ENCODE results near the gene MEIS1. TPM values are rescaled to one million over a fixed set of nuclear protein-coding genes. Genes with fewer than 3 reads are reported as not detected.

Gene MEIS1
- total RNA-seq, 3 donors from 2014 or later = 23.2 to 196 (median 33.4) TPM

- ATAC-seq = no peak
- DNase-seq = no peak
- TF ChIP-seq CTCF (IDR thresholded peaks at IDR 0.05) = no peak
- Histone ChIP-seq H3K4me1 (ENCODE audit: low read depth) (no peaks in the 10 kb centered on the region), H3K36me3 (ENCODE audit: low read depth) (no peaks in the 10 kb centered on the region), H3K9me3 (no peaks in the 10 kb centered on the region), H3K4me3 (no peak overlapping the region)
- intact Hi-C loops (cut with DNase I, micrococcal nuclease) = no loop called here
Measured at GRCh38 chr2:66457545-66457944, 22.6 kb downstream of the MEIS1 start.

GRCh38 chr2:66460031-66460430, 25.1 kb downstream of the MEIS1 start:
- Histone ChIP-seq H3K9me3 (no peaks in the 10 kb centered on the region), H3K36me3 (ENCODE audit: low read depth) (no peaks in the 10 kb centered on the region), H3K4me3 (no peak overlapping the region), H3K4me1 (ENCODE audit: low read depth) (no peaks in the 10 kb centered on the region)
- no peak for TF ChIP-seq CTCF (IDR thresholded peaks at IDR 0.05)
- ATAC-seq = no peak
- intact Hi-C loops (cut with DNase I, micrococcal nuclease) = no loop called here
- DNase-seq = no peak

- Histone ChIP-seq H3K36me3 (ENCODE audit: low read depth) (no peaks in the 10 kb centered on the region), H3K4me1 (ENCODE audit: low read depth) (no peaks in the 10 kb centered on the region), H3K9me3 (no peaks in the 10 kb centered on the region), H3K4me3 (no peak overlapping the region)
- no peak for ATAC-seq
- intact Hi-C loops (cut with DNase I, micrococcal nuclease) = no loop called here
- no peak for TF ChIP-seq CTCF (IDR thresholded peaks at IDR 0.05)
- no peak for DNase-seq
Measured at GRCh38 chr2:66461001-66461663, 26.2 kb downstream of the MEIS1 start.

- no peaks in the 10 kb centered on the region for H3K4me1 ChIP-seq (ENCODE audit: low read depth)
- H3K36me3 ChIP-seq (ENCODE audit: low read depth) = no peaks in the 10 kb centered on the region
- no peak for DNase-seq
- no peak for ATAC-seq
- no peaks in the 10 kb centered on the region for H3K9me3 ChIP-seq
- TF ChIP-seq CTCF (IDR thresholded peaks at IDR 0.05) = no peak
- intact Hi-C loops (cut with DNase I, micrococcal nuclease) = no loop called here
- H3K4me3 ChIP-seq = no peak overlapping the region
Measured at GRCh38 chr2:66461664-66462500, 27.0 kb downstream of the MEIS1 start.

- Histone ChIP-seq H3K4me1 (ENCODE audit: low read depth) (no peaks in the 10 kb centered on the region), H3K9me3 (no peaks in the 10 kb centered on the region), H3K36me3 (ENCODE audit: low read depth) (no peaks in the 10 kb centered on the region), H3K4me3 (no peak overlapping the region)
- DNase-seq (no peak), ATAC-seq (no peak)
- no peak for TF ChIP-seq CTCF (IDR thresholded peaks at IDR 0.05)
- intact Hi-C loops (cut with DNase I, micrococcal nuclease) = no loop called here
Measured at GRCh38 chr2:66462501-66462825, 27.5 kb downstream of the MEIS1 start.
